AG09319 (cell line): ENCODE results near the gene UBR1.

Source experiments
- DNase-seq: peaks from one replicate; pipeline ENCODE4 v3.0.0-alpha.2; 2010; ENCODE audit warnings: low read depth; ENCODE audit errors: extremely low read depth
- CTCF ChIP-seq: IDR thresholded peaks from 2 replicates; pipeline ENCODE4 v1.5.1; 2011; ENCODE audit warnings: low read depth, mild to moderate bottlenecking, inconsistent platforms, low read length, moderate library complexity

Gene UBR1

GRCh38 chr15:43099105-43099845 lies 6.6 kb downstream of the UBR1 start:
- TF ChIP-seq CTCF, result no peak
- no peak for DNase-seq

GRCh38 chr15:43096411-43096810 lies 9.4 kb downstream of the UBR1 start:
- no peak for DNase-seq
- no peak for TF ChIP-seq CTCF

GRCh38 chr15:43095708-43096347 lies 10.0 kb downstream of the UBR1 start:
- DNase-seq, result no peak
- no peak for TF ChIP-seq CTCF

- DNase-seq, result no peak
- no peak for TF ChIP-seq CTCF
Measured at GRCh38 chr15:43095243-43095642, 10.6 kb downstream of the UBR1 start.

- no peak for TF ChIP-seq CTCF
- no peak for DNase-seq
Measured at GRCh38 chr15:43094416-43095030, 11.3 kb downstream of the UBR1 start.

- no peak for DNase-seq
- no peak for TF ChIP-seq CTCF
Measured at GRCh38 chr15:43093026-43093425, 12.8 kb downstream of the UBR1 start.

GRCh38 chr15:43091859-43092258 lies 14.0 kb downstream of the UBR1 start:
- DNase-seq, result no peak
- no peak for TF ChIP-seq CTCF
